Neural crest cell (in vitro differentiated cells): Measurements from ENCODE around the gene SIRPA. TPM values are rescaled to one million over a fixed set of nuclear protein-coding genes. Genes with fewer than 3 reads are reported as not detected.
A peak's percentile ranks its signal among the peaks of the same experiment; 100 is the strongest.

ENCODE experiments used
- DNase-seq: peaks from one replicate; pipeline ENCODE4 v3.0.0; 2021; ENCODE audit warnings: low read depth, mixed read lengths, low spot score
- H3K27ac Mint-ChIP-seq: one replicate; pipeline ENCODE4 v1.8.0; 2021; ENCODE audit warnings: mild to moderate bottlenecking, mixed read lengths; ENCODE audit not compliant: unreplicated experiment
- H3K27me3 Mint-ChIP-seq: 2 replicates; pipeline ENCODE4 v1.8.0; 2021; ENCODE audit warnings: low read depth, mild to moderate bottlenecking, mixed read lengths
- H3K36me3 Mint-ChIP-seq: 2 replicates; pipeline ENCODE4 v1.8.0; 2021; ENCODE audit warnings: low read depth, mild to moderate bottlenecking, mixed read lengths
- H3K4me1 Mint-ChIP-seq: 2 replicates; pipeline ENCODE4 v1.8.0; 2021; ENCODE audit warnings: mixed read lengths
- H3K4me3 Mint-ChIP-seq: one replicate; pipeline ENCODE4 v1.8.0; 2021; ENCODE audit warnings: mild to moderate bottlenecking, mixed read lengths
- H3K9me3 Mint-ChIP-seq: 2 replicates; pipeline ENCODE4 v1.8.0; 2021; ENCODE audit warnings: mixed read lengths
- total RNA-seq: library from RNA; stranded (reverse); gene quantifications from 2 replicates; pipeline ENCODE4 v1.2.1, GENCODE V29; 2021
- TF ChIP-seq, protein P1 (sequence below): fragments of 200-600 bp; sonication (generic); conservative IDR thresholded peaks from 2 replicates; pipeline ENCODE4 v1.5.0; 2021; ENCODE audit warnings: antibody characterized with exemption, mild to moderate bottlenecking

SIRPA gene
- total RNA-seq, 1 donor from 2014 or later = 10.2 TPM

DNA sequence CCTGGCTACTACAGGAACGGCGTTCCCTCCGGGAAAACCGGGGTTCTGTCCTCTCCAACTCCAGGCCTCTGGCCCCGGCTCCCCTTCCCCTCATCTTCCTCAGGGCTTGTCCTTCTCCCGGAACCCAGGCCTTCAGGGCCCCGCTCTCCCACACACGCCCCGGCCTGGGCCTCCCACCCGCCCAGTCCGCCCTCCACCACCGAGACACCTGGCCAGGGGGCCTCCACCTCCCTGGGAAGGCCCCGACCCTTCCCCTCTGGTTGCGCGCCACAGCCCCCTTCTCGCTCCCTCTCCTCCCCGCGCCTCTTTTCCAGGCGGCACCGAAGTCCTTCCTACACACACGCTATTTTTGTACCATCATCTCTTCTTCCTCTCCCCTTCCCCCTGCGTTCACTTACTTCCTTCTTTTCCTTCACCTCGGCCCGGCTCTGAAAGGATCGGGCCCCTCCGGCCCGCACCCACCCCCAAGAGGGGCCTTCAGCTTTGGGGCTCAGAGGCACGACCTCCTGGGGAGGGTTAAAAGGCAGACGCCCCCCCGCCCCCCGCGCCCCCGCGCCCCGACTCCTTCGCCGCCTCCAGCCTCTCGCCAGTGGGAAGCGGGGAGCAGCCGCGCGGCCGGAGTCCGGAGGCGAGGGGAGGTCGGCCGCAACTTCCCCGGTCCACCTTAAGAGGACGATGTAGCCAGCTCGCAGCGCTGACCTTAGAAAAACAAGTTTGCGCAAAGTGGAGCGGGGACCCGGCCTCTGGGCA lies 1.3 kb upstream of the SIRPA start:
- TF ChIP-seq, protein P1, sequence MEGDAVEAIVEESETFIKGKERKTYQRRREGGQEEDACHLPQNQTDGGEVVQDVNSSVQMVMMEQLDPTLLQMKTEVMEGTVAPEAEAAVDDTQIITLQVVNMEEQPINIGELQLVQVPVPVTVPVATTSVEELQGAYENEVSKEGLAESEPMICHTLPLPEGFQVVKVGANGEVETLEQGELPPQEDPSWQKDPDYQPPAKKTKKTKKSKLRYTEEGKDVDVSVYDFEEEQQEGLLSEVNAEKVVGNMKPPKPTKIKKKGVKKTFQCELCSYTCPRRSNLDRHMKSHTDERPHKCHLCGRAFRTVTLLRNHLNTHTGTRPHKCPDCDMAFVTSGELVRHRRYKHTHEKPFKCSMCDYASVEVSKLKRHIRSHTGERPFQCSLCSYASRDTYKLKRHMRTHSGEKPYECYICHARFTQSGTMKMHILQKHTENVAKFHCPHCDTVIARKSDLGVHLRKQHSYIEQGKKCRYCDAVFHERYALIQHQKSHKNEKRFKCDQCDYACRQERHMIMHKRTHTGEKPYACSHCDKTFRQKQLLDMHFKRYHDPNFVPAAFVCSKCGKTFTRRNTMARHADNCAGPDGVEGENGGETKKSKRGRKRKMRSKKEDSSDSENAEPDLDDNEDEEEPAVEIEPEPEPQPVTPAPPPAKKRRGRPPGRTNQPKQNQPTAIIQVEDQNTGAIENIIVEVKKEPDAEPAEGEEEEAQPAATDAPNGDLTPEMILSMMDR = no peak
- Mint-ChIP-seq H3K4me1 (peaks cover 60% of the 10 kb centered on the region), H3K27me3 (peaks cover 40% of the 10 kb centered on the region), H3K4me3 (peak overlapping the region; percentile 79), H3K27ac (no peak overlapping the region), H3K36me3 (no peaks in the 10 kb centered on the region), H3K9me3 (no peaks in the 10 kb centered on the region)
- DNase-seq = no peak

DNA sequence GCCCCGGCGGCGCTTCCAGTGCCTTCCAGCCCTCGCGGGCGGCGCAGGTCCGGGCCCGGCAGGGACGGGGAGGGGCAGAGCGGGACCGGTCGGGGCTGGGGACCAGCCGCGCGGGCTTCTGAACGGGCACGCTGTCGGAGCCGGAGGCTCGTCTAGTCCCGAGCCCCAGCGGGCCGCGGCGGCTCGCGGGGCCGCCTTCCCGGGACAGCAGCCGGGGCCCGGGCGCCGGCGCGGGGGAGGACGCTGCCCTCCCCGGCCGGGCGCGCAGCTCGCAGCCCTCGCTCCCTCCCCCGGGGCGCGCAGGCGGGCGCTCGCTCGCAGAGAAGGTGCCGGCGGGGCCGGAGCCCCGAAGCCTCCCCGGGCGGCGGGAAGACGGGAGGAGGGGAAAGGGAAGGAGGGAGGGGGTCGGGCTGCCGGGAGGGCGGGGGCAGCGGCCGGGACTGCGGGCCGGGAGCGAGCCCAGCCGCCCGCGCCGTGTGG lies 696 bp upstream of the SIRPA start:
- Mint-ChIP-seq H3K9me3 (no peaks in the 10 kb centered on the region), H3K27ac (no peak overlapping the region), H3K4me3 (no peak overlapping the region), H3K27me3 (peaks cover 40% of the 10 kb centered on the region), H3K4me1 (peaks cover 63% of the 10 kb centered on the region), H3K36me3 (no peaks in the 10 kb centered on the region)
- DNase-seq = peak; percentile 60
- TF ChIP-seq, protein P1 = no peak

DNA sequence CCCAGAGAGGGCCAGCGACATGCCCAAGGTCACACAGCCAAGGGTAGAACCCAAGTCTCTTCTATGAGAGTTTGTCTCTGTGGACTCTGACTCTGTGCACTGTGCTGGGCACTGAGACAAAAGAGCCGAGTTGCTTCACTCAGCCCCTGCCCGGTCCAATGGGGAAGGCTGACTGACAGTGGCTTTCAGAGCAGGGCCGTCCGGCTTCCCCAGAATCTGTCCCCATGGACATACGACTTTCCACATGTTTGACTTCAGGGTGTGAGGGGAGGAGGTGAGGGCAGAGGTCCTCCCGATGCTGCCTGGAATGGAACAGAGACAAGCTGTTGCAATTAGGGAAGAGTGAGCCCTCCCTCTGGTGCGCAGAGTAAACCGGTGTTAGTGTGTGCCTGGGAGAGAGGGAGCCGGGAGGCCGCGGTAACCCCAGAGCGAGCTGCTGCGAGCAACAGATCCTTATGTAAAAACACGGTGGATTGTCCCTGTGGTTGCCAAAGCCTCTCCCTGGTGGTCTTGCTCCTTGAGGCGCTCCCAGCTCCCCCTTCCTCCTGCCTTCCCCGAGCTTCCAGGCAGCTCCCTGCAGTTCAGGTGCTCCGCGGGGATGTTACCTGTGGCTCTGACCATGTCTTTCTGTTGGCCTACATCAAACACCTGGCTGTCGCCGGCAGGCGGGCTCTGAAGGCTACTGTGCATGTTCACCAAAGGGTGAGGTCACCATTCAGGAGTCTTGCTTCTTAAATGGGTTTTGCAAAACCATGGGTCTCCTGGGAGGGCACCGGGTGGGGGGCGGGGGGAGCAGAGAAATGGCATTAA lies 672 bp downstream of the SIRPA start:
- H3K4me1 Mint-ChIP-seq = peaks cover 61% of the 10 kb centered on the region
- no peaks in the 10 kb centered on the region for H3K36me3 Mint-ChIP-seq
- TF ChIP-seq, protein P1 = no peak
- no peak for DNase-seq
- no peaks in the 10 kb centered on the region for H3K9me3 Mint-ChIP-seq
- peak overlapping the region; percentile 19 for H3K27ac Mint-ChIP-seq
- peaks cover 40% of the 10 kb centered on the region for H3K27me3 Mint-ChIP-seq
- peak overlapping the region; percentile 92 for H3K4me3 Mint-ChIP-seq

DNA sequence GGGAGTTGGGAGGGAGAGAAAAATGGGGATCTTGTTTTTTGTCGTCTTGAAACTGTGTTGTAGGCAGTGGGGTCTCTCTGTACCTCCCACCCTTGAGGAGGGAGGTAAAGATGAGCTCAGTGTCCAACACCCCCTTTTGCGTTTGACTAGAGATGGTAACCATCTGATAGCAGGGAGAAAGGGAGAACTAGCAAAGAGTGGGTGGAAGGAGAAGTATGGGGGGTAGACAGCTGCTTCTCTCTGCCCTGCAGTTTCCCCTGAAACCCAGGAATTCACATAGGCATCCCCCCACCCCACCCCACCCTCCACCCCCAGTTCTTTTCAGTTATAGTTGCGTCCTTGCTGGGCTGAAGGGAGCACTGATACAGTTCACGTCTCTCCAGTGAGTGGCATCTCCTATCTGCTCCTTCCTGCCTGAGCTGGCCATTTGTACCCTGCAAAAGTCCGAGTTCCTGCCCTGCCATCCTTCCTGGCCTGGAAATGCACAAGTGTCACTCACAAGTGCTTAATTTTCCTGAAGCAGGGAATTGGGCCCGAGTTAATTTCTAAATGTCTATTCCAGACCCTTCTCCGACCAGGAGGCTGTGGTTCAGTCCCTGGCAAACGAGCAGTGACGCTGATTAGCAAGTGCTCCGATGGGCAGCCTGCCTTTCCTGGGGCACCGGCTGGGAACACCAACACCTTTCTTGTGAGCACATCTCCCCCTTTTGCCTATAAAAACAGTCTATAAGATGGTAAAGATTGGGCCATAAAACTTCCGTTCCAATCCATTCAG lies 1.5 kb downstream of the SIRPA start:
- peaks cover 53% of the 10 kb centered on the region for H3K4me1 Mint-ChIP-seq
- peaks cover 38% of the 10 kb centered on the region for H3K27me3 Mint-ChIP-seq
- H3K36me3 Mint-ChIP-seq = no peaks in the 10 kb centered on the region
- peak overlapping the region; percentile 92 for H3K4me3 Mint-ChIP-seq
- no peak for DNase-seq
- no peak overlapping the region for H3K27ac Mint-ChIP-seq
- TF ChIP-seq, protein P1 = no peak
- H3K9me3 Mint-ChIP-seq = no peaks in the 10 kb centered on the region

DNA sequence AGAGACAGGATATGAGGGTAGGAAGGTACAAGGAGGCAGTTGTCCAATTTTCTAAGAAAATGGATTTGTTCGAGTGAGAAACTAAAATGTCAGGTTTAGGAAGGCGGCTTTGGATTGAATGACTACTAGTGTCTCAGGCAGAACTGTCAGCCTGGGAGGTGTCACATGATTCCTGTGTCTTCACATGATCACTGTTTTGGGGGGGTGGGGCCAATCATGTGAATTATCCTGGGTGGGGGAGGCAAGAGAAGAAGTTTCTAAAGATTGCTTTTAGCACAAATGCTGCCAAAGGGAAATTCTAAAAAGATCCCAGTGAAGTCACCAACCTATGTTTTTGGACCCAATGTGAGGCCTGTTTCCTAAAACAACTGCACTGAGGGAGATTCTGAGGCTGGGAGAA lies 2.3 kb downstream of the SIRPA start:
- Mint-ChIP-seq H3K4me1 (peaks cover 45% of the 10 kb centered on the region), H3K27me3 (peaks cover 29% of the 10 kb centered on the region), H3K27ac (no peak overlapping the region), H3K9me3 (no peaks in the 10 kb centered on the region), H3K4me3 (peak overlapping the region; percentile 52), H3K36me3 (no peaks in the 10 kb centered on the region)
- TF ChIP-seq, protein P1 = no peak
- DNase-seq = no peak
